Caco-2 (cell line): ENCODE results near the gene TMEM151A. TPM values are rescaled to one million over a fixed set of nuclear protein-coding genes. Genes with fewer than 3 reads are reported as not detected.

Experiments used
- BruUV-seq: library from RNA; stranded (reverse); fragments of 400-500 nt; replicated peaks from 2 replicates; lab custom pipeline; 2021; lab: Mats Ljungman, UMichigan
- CTCF ChIA-PET: fragments of 300-600 bp; sonication (Branson Sonifier 250); formaldehyde crosslinking; loops from one replicate; lab custom pipeline; 2022; ENCODE audit warnings: antibody characterized with exemption; lab: Charles Lee
- POLR2A ChIA-PET: fragments of 300-600 bp; sonication (Branson Sonifier 250); formaldehyde crosslinking; loops from one replicate; lab custom pipeline; 2022; ENCODE audit warnings: antibody characterized with exemption; lab: Charles Lee
- DNase-seq, 2 experiments: peaks; one replicate each; pipeline versions ENCODE4 v3.0.0 to v3.0.0-alpha.2; 2020 to 2022
- H3K27me3 ChIP-seq: replicated peaks from 2 replicates; pipeline ENCODE4 v1.6.0; 2011; ENCODE audit warnings: low read length; ENCODE audit not compliant: control insufficient read depth, insufficient read depth
- H3K36me3 ChIP-seq: 2 replicates; pipeline ENCODE4 v1.5.1; 2011; ENCODE audit warnings: low read length; ENCODE audit not compliant: control insufficient read depth, insufficient read depth
- H3K4me1 ChIP-seq: fragments of 250-450 bp; sonication (Bioruptor Pico); 2 replicates; pipeline ENCODE4 v1.5.1; 2020; ENCODE audit warnings: mild to moderate bottlenecking
- H3K4me3 ChIP-seq: 2 replicates; pipeline ENCODE4 v1.5.1; 2011; ENCODE audit warnings: low read depth, mild to moderate bottlenecking, control low read depth, low read length
- H3K9me3 ChIP-seq: fragments of 250-450 bp; sonication (Bioruptor Pico); 2 replicates; pipeline ENCODE4 v1.5.1; 2020; ENCODE audit warnings: mild to moderate bottlenecking, moderate library complexity
- H3K27ac Mint-ChIP-seq: one replicate; pipeline ENCODE4 v1.8.0; 2022; ENCODE audit warnings: mixed read lengths; ENCODE audit not compliant: unreplicated experiment
- H3K27me3 Mint-ChIP-seq: one replicate; pipeline ENCODE4 v1.8.0; 2022; ENCODE audit warnings: mixed read lengths; ENCODE audit not compliant: insufficient read depth, unreplicated experiment
- H3K36me3 Mint-ChIP-seq: one replicate; pipeline ENCODE4 v1.8.0; 2022; ENCODE audit warnings: mild to moderate bottlenecking, mixed read lengths; ENCODE audit not compliant: insufficient read depth, unreplicated experiment
- H3K4me1 Mint-ChIP-seq: one replicate; pipeline ENCODE4 v1.8.0; 2022; ENCODE audit warnings: low read depth, mixed read lengths; ENCODE audit not compliant: unreplicated experiment
- H3K4me3 Mint-ChIP-seq: one replicate; pipeline ENCODE4 v1.8.0; 2022; ENCODE audit warnings: mild to moderate bottlenecking, moderate library complexity, mixed read lengths; ENCODE audit not compliant: unreplicated experiment
- H3K9me3 Mint-ChIP-seq: one replicate; pipeline ENCODE4 v1.8.0; 2022; ENCODE audit warnings: mixed read lengths; ENCODE audit not compliant: unreplicated experiment
- CTCF ChIP-seq, 2 experiments: fragments of 200-600 bp in 1 of 2; IDR thresholded peaks; 1 replicate in 1 of 2; 2 replicates in 1 of 2; pipeline versions ENCODE4 v1.5.1 to v1.8.0; 2011 to 2022; ENCODE audit warnings: antibody characterized with exemption in 1 of 2, control low read depth in 1 of 2, inconsistent platforms in 1 of 2, low read depth in 1 of 2, low read length in 1 of 2, mild to moderate bottlenecking in 1 of 2, moderate library complexity in 1 of 2; ENCODE audit not compliant: insufficient read depth in 1 of 2, severe bottlenecking in 1 of 2, unreplicated experiment in 1 of 2
- intact Hi-C: fragments of 100-400 bp; cut with micrococcal nuclease; formaldehyde crosslinking; loops from one replicate; pipeline ENCODE4 v1.10.0; 2022; ENCODE audit not compliant: unreplicated experiment
- total RNA-seq: library from RNA; stranded (reverse); gene quantifications from 2 replicates; pipeline ENCODE4 v1.2.3, GENCODE V29; 2022

The TMEM151A gene
- total RNA-seq, 1 experiment from 2014 or later = 0.68 TPM

- peak overlapping the region; percentile 78 for H3K4me3 ChIP-seq
- Mint-ChIP-seq H3K4me3 (peak overlapping the region; percentile 92), H3K27ac (peak overlapping the region; percentile 87), H3K4me1 (peaks cover 8% of the 10 kb centered on the region), H3K36me3 (peaks cover 53% of the 10 kb centered on the region), H3K27me3 (no peaks in the 10 kb centered on the region), H3K9me3 (no peaks in the 10 kb centered on the region)
- H3K9me3 ChIP-seq = no peaks in the 10 kb centered on the region
- ChIA-PET CTCF (interaction anchor here (0.7 to 2.1 kb wide), 3 partner anchors 17 to 47 kb away, joined by 4 to 9 read pairs (median 5); no protein-coding TSS in a partner anchor), POLR2A (no interaction called here)
- H3K27me3 ChIP-seq = no peaks in the 10 kb centered on the region
- H3K4me1 ChIP-seq = no peaks in the 10 kb centered on the region
- intact Hi-C loops = loop anchor here (1.0 kb wide), 4 partner anchors 8 to 43 kb away; partner anchors contain the start of gene YIF1A
- peak; percentile 55 to 70 for DNase-seq
- BruUV-seq = TSS peak; percentile 58
- H3K36me3 ChIP-seq = peaks cover 4% of the 10 kb centered on the region
- TF ChIP-seq CTCF (IDR thresholded peaks at IDR 0.05; ENCODE audit: insufficient read depth in 1 of 2, low read depth in 1 of 2, low read length in 1 of 2, severe bottlenecking in 1 of 2, unreplicated experiment in 1 of 2) = peak in 1 of 2 experiments; percentile 49
Observed at GRCh38 chr11:66268952-66269905, 22.5 kb upstream of the TMEM151A start.

- POLR2A ChIA-PET = interaction anchor here (0.6 kb wide), 1 partner anchor 17 kb away, joined by 4 read pairs; the partner anchor contains the start of gene YIF1A
Observed at GRCh38 chr11:66271816-66272215, 19.9 kb upstream of the TMEM151A start.

More at GRCh38 chr11:66271816-66272215, 19.9 kb upstream of the TMEM151A start:
- Mint-ChIP-seq H3K4me1 (peaks cover 6% of the 10 kb centered on the region), H3K27ac (no peak overlapping the region), H3K36me3 (peaks cover 64% of the 10 kb centered on the region), H3K27me3 (no peaks in the 10 kb centered on the region), H3K9me3 (no peaks in the 10 kb centered on the region), H3K4me3 (no peak overlapping the region)
- Histone ChIP-seq H3K27me3 (no peaks in the 10 kb centered on the region), H3K36me3 (peaks cover 5% of the 10 kb centered on the region), H3K9me3 (no peaks in the 10 kb centered on the region), H3K4me1 (no peaks in the 10 kb centered on the region), H3K4me3 (no peak overlapping the region)
- DNase-seq = no peak
- TF ChIP-seq CTCF (IDR thresholded peaks at IDR 0.05; ENCODE audit: insufficient read depth in 1 of 2, low read depth in 1 of 2, low read length in 1 of 2, severe bottlenecking in 1 of 2, unreplicated experiment in 1 of 2) = no peak
- CTCF ChIA-PET = interaction anchor here (0.5 to 0.6 kb wide), 3 partner anchors 12 to 202 kb away, joined by 3 to 9 read pairs (median 5); partner anchors contain the start of gene PACS1
- intact Hi-C loops = no loop called here
- no TSS peak for BruUV-seq
